OCI-M2 (cell line): ENCODE measurements around the gene CPT1C.

Source experiments
- DNase-seq: peaks from one replicate; lab custom pipeline; 2025; ENCODE audit not compliant: unreplicated experiment; lab: John Stamatoyannopoulos, UW

The CPT1C gene

GRCh38 chr19:49690656-49691242, at the start of gene CPT1C:
TSS of gene CPT1C (plus strand) at chr19:49691116. CDS start at chr19:49692253, 1,137 bp downstream.
- no peak for DNase-seq

- DNase-seq = peak; percentile 91
Measured at GRCh38 chr19:49641688-49642491, 49.0 kb upstream of the CPT1C start, which contains the start of gene SCAF1. TSS of gene SCAF1 (plus strand) at chr19:49642209. CDS start at chr19:49645027, 2,818 bp downstream.

- no peak for DNase-seq
Measured at GRCh38 chr19:49642492-49643035, 48.4 kb upstream of the CPT1C start.

- DNase-seq = no peak
Measured at GRCh38 chr19:49643466-49643865, 47.5 kb upstream of the CPT1C start.

- no peak for DNase-seq
Measured at GRCh38 chr19:49645592-49645991, 45.3 kb upstream of the CPT1C start.

DNA sequence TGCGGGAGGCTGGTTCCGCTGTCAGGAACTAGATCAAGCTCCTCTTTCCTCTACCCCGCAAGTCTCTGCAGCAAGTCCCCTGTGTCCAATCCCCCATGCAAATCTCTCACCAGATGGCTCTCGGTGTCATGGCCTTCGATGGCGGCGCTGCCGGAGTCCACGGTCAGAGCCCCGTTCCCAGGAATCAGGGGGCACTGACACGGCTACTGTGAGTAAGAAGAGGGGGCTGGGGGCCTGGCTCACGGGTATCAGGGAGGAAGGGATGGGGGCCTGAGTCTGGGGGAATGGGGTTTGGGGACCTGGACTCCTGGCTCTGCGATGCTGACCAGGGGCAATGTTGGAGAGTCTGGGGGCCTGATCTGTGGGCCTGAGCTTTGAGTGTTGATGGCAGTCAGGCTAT, 44.9 kb upstream of the CPT1C start:
- no peak for DNase-seq

GRCh38 chr19:49646586-49646985, 44.3 kb upstream of the CPT1C start:
- DNase-seq = no peak

GRCh38 chr19:49651029-49651819, 39.7 kb upstream of the CPT1C start:
- no peak for DNase-seq

DNA sequence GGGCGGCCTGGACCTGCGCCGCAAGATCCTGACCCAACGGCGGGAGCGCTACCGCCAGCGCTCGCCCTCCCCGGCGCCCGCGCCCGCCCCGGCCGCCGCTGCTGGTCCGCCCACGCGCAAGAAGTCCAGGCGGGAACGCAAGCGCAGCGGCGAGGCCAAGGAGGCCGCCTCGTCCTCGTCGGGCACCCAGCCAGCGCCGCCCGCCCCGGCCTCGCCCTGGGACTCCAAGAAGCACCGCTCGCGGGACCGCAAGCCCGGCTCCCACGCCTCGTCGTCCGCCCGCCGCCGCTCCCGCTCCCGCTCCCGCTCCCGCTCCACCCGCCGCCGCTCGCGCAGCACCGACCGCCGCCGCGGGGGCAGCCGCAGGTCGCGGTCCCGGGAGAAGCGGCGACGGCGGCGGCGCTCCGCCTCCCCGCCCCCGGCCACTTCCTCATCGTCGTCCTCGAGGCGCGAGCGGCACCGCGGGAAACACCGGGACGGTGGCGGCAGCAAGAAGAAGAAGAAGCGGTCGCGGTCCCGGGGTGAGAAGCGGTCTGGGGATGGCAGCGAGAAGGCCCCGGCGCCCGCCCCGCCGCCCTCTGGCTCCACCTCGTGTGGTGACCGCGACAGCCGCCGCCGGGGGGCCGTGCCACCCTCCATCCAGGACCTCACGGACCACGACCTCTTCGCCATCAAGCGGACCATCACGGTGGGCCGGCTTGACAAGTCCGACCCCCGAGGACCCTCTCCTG, 38.9 kb upstream of the CPT1C start:
- DNase-seq = no peak

DNA sequence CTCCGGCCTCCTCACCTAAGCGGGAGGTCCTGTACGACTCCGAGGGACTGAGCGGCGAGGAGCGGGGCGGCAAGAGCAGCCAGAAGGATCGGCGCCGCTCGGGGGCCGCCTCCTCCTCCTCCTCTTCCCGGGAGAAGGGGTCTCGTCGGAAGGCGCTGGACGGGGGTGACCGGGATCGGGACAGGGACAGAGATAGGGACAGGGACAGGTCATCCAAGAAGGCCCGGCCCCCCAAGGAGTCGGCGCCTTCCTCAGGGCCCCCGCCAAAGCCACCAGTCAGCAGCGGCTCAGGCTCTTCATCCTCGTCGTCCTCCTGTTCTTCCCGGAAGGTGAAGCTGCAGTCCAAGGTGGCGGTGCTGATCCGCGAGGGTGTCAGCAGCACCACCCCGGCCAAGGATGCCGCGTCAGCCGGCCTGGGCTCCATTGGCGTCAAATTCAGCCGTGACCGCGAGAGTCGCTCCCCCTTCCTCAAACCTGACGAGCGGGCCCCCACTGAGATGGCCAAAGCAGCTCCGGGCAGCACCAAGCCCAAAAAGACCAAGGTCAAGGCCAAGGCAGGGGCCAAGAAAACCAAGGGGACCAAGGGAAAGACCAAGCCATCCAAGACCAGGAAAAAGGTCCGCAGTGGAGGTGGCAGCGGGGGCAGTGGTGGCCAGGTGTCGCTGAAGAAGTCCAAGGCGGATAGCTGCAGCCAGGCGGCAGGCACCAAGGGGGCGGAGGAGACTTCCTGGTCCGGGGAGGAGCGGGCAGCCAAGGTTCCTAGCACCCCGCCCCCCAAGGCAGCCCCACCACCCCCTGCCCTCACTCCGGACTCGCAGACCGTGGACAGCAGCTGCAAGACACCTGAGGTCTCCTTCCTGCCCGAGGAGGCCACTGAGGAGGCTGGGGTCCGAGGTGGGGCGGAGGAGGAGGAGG, 38.1 kb upstream of the CPT1C start:
- no peak for DNase-seq

DNA sequence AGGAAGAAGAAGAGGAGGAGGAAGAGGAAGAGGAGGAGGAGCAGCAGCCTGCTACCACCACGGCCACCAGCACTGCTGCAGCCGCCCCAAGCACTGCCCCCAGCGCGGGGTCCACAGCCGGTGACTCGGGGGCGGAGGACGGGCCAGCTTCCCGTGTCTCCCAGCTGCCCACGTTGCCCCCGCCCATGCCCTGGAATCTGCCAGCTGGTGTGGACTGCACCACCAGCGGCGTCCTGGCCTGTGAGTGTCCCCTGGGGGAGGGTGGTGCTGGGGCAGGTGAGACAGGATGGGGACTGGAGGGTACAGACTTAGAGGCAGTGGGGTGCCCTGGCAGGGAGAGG, 37.5 kb upstream of the CPT1C start:
- DNase-seq = no peak

DNA sequence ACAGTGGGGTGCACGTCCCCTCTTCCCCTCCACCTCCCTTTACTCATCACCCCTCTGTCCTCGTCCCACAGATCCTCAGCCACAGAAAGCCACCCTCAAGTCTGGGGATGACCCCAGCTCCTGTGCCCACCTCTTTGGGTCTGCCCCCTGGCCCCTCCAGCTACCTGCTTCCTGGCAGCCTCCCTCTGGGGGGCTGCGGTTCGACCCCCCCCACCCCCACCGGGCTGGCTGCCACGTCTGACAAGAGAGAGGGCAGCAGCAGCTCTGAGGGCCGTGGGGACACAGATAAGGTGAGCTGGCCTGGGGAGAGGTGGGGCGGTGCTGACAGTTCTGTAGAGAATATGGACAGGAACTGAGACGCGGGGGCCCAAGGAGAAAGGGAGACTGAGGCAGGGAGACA, 36.3 kb upstream of the CPT1C start:
- no peak for DNase-seq

DNA sequence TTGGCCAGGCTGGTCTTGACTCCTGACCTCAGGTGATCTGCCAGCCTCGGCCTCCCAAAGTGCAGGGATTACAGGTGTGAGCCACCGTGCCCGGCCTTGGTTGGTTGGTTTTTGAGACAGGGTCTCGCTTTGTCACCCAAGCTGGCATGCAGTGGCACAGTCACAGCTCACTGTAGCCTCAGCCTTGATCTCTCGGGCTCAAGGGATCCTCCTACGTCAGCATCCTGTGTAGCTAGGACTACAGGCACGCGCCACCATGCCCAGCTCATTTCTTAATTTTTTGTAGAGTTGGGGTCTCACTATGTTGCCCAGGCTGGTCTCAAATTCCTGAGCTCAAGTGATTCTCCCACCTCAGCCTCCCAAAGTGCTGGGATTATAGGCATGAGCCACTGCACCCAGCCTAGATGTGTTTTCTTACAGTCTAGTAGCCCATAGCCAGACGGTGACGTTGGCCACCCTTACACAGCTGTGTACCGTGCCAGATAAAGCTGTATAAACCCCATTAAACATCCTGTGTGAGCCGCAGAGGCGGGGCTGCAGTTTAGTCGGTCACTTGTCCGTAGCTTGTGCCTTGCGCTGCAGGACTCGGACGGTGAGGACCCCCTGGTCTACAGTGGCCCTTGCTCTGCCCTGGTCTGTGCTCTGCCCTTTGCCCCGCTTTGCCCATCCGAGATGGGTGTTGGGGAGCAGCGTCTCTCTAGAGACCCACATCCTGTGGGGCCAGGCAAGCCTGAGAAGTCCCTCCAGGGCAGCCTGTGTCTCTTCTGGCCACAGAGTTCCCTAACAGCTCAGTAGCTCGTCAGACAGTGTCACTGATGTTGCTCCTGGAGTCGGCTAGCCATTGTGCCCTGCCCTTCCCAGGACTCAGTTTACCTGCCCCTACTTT, 35.1 kb upstream of the CPT1C start:
- DNase-seq = no peak

- no peak for DNase-seq
Measured at GRCh38 chr19:49656456-49657109, 34.3 kb upstream of the CPT1C start.

DNA sequence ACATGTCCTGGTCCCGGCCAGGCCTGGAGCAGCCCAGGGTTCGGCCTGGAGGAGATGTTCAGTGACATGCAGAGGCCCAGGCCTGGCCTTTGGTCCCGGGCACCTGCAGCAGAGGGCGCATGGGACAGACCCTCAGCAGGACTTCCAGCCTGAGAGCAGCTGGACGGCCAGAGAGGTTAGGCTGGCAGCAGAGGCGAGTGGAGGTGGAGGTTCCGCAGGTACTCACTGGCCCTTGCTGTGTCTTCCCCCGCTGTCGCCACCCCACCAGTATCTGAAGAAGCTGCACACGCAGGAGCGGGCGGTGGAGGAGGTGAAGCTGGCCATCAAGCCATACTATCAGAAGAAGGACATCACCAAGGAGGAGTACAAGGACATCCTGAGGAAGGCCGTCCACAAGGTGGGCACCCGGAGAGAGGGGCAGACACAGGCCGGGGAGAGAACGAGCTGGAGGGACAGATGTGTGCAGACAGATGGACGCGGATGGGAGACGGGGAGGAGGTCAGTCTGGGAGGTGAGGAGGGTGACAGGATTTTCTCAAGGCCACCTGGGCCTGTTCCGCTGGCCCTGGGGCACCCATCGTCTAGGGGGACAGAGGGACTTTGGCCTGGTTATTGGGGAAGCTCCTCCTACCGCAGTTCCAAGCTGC, 33.3 kb upstream of the CPT1C start:
- DNase-seq = no peak

GRCh38 chr19:49658139-49658517, 32.8 kb upstream of the CPT1C start:
- DNase-seq = no peak

- DNase-seq = no peak
Measured at GRCh38 chr19:49658566-49659442, 32.1 kb upstream of the CPT1C start.
